Peyer's patch (tissue), 4 donors: ENCODE data around the gene TIGD3.

Experiments
- CTCF ChIP-seq, 6 experiments: fragments of 450-650 bp in 4 of 6; fragments of 200-600 bp in 2 of 6; sonication (generic) in 1 of 6; IDR thresholded peaks; one replicate each; pipeline ENCODE4 v1.5.1; 2017 to 2019; ENCODE audit warnings: antibody characterized with exemption in 6 of 6, mild to moderate bottlenecking in 3 of 6, moderate library complexity in 1 of 6
- POLR2A ChIP-seq, 2 donors: fragments of 450-650 bp; IDR thresholded peaks; one replicate each; pipeline ENCODE4 v1.5.1; 2017; ENCODE audit warnings: antibody characterized with exemption in 2 of 2, mild to moderate bottlenecking in 2 of 2, moderate library complexity in 2 of 2

DNA sequence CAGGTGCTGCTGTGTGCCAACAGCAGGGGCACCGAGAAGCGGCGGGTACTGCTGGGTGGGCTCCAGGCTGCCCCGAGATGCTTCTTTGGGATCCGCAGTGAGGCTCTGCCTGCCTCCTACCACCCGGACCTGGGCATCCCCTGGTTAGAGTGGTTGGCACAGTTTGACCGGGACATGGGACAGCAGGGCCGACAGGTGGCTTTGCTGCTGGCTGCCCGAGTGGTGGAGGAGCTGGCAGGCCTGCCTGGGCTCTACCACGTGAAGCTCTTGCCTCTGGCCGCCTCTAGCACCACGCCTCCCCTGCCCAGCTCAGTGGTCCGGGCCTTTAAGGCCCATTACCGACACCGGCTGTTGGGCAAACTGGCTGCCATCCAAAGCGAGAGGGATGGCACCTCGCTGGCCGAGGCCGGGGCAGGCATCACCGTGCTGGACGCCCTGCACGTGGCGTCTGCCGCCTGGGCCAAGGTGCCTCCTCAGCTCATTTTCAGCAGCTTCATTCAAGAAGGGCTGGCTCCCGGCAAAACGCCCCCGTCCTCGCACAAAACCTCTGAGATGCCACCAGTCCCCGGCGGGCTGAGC is 1.9 kb downstream of the TIGD3 start:
- TF ChIP-seq POLR2A (IDR thresholded peaks at IDR 0.05) = no peak
- no peak for TF ChIP-seq CTCF (IDR thresholded peaks at IDR 0.05)
